Measurements from ENCODE around the gene TLCD3B. TPM values are rescaled to one million over a fixed set of nuclear protein-coding genes. Genes with fewer than 3 reads are reported as not detected.
A peak's percentile ranks its signal among the peaks of the same experiment; 100 is the strongest.
"Not testable (repeated sequence)": the region's sequence is repeated elsewhere in the genome, so short reads cannot be mapped to it uniquely, and the experiment has no call there.

The TLCD3B gene
- total RNA-seq, 4 donors from 2014 or later = 0.23 TPM; not detected in 3

- 75% methylated on average over 8 of the region's 8 CpGs for WGBS
- Histone ChIP-seq H3K27ac (replicated peaks in 1 of 4) (no peak overlapping the region), H3K4me1 (no peaks in the 10 kb centered on the region), H3K36me3 (no peaks in the 10 kb centered on the region), H3K9me3 (no peaks in the 10 kb centered on the region), H3K4me3 (no peak overlapping the region), H3K27me3 (peaks cover 0 to 6% (median 0%) of the 10 kb centered on the region in 4 donors)
- no peak for DNase-seq (ENCODE audit: extremely low spot score)
- TF ChIP-seq CTCF (IDR thresholded peaks at IDR 0.05) (no peak), POLR2AphosphoS5 (IDR thresholded peaks at IDR 0.05) (no peak), POLR2A (IDR thresholded peaks at IDR 0.05; ENCODE audit: low read depth) (no peak), EP300 (IDR thresholded peaks at IDR 0.05) (no peak)
- intact Hi-C loops (cut with DNase I) = no loop called here
Observed at GRCh38 chr16:30046178-30046577, 15.1 kb upstream of the TLCD3B start.

DNA sequence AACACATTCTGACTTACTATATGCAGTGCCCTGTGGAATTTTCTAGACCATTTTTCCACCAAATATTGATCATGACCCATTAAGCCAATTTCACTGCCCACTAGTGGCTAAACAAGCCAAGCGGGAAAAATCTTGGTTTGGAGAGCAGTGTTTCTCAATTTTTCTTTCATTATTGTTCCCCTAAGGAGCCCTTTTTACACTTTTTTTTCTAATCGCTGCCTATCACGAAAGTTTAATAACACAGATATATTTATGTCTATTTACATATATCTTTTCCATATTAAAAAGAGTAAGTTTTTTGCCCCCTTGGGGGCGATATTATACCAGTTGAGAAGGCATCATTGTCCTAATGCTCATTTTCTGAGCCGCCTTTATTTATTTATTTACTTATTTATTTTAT lies 10.8 kb upstream of the TLCD3B start:
- H3K36me3 ChIP-seq = no peaks in the 10 kb centered on the region
- 24% methylated on average over 5 of the region's 5 CpGs for WGBS
- intact Hi-C loops (cut with DNase I) = no loop called here
- TF ChIP-seq CTCF (IDR thresholded peaks at IDR 0.05) = peak; percentile 41 to 48 (median 42)
- TF ChIP-seq EP300 (IDR thresholded peaks at IDR 0.05) = no peak
- TF ChIP-seq POLR2AphosphoS5 (IDR thresholded peaks at IDR 0.05) = no peak
- H3K27ac ChIP-seq (replicated peaks in 1 of 4) = no peak overlapping the region
- peaks cover 0 to 21% (median 0%) of the 10 kb centered on the region in 4 donors for H3K27me3 ChIP-seq
- no peak for DNase-seq (ENCODE audit: extremely low spot score)
- H3K4me1 ChIP-seq = no peaks in the 10 kb centered on the region
- H3K4me3 ChIP-seq = no peak overlapping the region
- H3K9me3 ChIP-seq = no peaks in the 10 kb centered on the region

GRCh38 chr16:30040690-30041089 lies 9.6 kb upstream of the TLCD3B start:
- H3K9me3 ChIP-seq; H3K4me3 ChIP-seq; H3K36me3 ChIP-seq; H3K27ac ChIP-seq (replicated peaks in 1 of 4); intact Hi-C loops (cut with DNase I); H3K4me1 ChIP-seq; DNase-seq (ENCODE audit: extremely low spot score): not testable (repeated sequence)
- peaks cover 0 to 33% (median 0%) of the 10 kb centered on the region in 4 donors for H3K27me3 ChIP-seq
- WGBS = 87% methylated on average over 5 of the region's 5 CpGs

- H3K27me3 ChIP-seq = peaks cover 0 to 37% (median 0%) of the 10 kb centered on the region in 4 donors
- 71% methylated on average over 5 of the region's 5 CpGs for WGBS
- no peaks in the 10 kb centered on the region for H3K9me3 ChIP-seq
- intact Hi-C loops (cut with DNase I) = no loop called here
- H3K4me1 ChIP-seq = no peaks in the 10 kb centered on the region
- DNase-seq (ENCODE audit: extremely low spot score) = no peak
- no peak overlapping the region for H3K27ac ChIP-seq (replicated peaks in 1 of 4)
- H3K36me3 ChIP-seq = no peaks in the 10 kb centered on the region
- TF ChIP-seq POLR2A (IDR thresholded peaks at IDR 0.05; ENCODE audit: low read depth) (no peak), POLR2AphosphoS5 (IDR thresholded peaks at IDR 0.05) (no peak), CTCF (IDR thresholded peaks at IDR 0.05) (no peak), EP300 (IDR thresholded peaks at IDR 0.05) (no peak)
- no peak overlapping the region for H3K4me3 ChIP-seq
Observed at GRCh38 chr16:30040221-30040620, 9.2 kb upstream of the TLCD3B start.

DNA sequence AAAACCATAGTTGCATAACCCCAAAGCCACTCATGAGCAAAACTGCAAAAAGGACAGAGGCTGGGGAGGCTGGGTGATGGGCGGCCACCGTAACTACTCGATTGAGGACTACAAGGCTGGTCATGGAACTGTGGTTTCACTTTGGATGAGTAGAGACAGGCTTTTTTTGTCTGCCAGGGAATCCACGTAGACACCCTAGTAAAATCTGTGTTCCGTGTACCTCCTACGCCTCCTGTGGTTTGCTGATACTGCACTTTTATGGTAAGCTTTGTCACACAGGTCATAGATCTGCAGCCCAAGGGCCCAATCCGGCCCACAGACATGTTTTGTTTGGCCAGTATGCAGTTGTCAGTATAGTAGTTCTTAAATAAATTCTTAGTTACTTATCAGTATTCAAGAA lies 2.2 kb upstream of the TLCD3B start:
- 75% methylated on average over 7 of the region's 7 CpGs for WGBS
- DNase-seq (ENCODE audit: extremely low spot score) = no peak

More for the DNA sequence above, 2.2 kb upstream of the TLCD3B start:
- H3K9me3 ChIP-seq = no peaks in the 10 kb centered on the region
- H3K36me3 ChIP-seq = no peaks in the 10 kb centered on the region
- H3K4me1 ChIP-seq = peaks cover 9 to 19% (median 13%) of the 10 kb centered on the region in 4 donors
- TF ChIP-seq POLR2AphosphoS5 (IDR thresholded peaks at IDR 0.05) = no peak
- TF ChIP-seq EP300 (IDR thresholded peaks at IDR 0.05) = no peak
- no peak for TF ChIP-seq CTCF (IDR thresholded peaks at IDR 0.05)
- no peak for TF ChIP-seq POLR2A (IDR thresholded peaks at IDR 0.05; ENCODE audit: low read depth)
- H3K27ac ChIP-seq (replicated peaks in 1 of 4) = no peak overlapping the region
- intact Hi-C loops (cut with DNase I) = no loop called here
- H3K27me3 ChIP-seq = peaks cover 0 to 88% (median 42%) of the 10 kb centered on the region in 4 donors
- no peak overlapping the region for H3K4me3 ChIP-seq
